Tibial nerve (tissue), 4 donors: Measurements from ENCODE around the gene TENM3.

Source experiments
- EP300 ChIP-seq, 2 donors: sonication (generic); formaldehyde crosslinking; IDR thresholded peaks; one replicate each; pipeline ENCODE4 v1.6.1; 2017; ENCODE audit warnings: antibody characterized with exemption in 2 of 2, mild to moderate bottlenecking in 1 of 2
- TF ChIP-seq, protein P1 (sequence below), 5 experiments: fragments of 200-600 bp in 3 of 5; fragments of 450-650 bp in 2 of 5; sonication (generic) in 3 of 5; IDR thresholded peaks; one replicate each; pipeline ENCODE4 v1.5.1; 2016 to 2019; ENCODE audit warnings: antibody characterized with exemption in 5 of 5, mild to moderate bottlenecking in 3 of 5, moderate library complexity in 2 of 5

- TF ChIP-seq, protein P1, sequence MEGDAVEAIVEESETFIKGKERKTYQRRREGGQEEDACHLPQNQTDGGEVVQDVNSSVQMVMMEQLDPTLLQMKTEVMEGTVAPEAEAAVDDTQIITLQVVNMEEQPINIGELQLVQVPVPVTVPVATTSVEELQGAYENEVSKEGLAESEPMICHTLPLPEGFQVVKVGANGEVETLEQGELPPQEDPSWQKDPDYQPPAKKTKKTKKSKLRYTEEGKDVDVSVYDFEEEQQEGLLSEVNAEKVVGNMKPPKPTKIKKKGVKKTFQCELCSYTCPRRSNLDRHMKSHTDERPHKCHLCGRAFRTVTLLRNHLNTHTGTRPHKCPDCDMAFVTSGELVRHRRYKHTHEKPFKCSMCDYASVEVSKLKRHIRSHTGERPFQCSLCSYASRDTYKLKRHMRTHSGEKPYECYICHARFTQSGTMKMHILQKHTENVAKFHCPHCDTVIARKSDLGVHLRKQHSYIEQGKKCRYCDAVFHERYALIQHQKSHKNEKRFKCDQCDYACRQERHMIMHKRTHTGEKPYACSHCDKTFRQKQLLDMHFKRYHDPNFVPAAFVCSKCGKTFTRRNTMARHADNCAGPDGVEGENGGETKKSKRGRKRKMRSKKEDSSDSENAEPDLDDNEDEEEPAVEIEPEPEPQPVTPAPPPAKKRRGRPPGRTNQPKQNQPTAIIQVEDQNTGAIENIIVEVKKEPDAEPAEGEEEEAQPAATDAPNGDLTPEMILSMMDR (IDR thresholded peaks at IDR 0.05): no peak
- no peak for TF ChIP-seq EP300 (IDR thresholded peaks at IDR 0.05)
Measured at GRCh38 chr4:182432819-182433218, 189.6 kb downstream of the TENM3 start.
